GM21529 (cell line): ENCODE measurements around the gene EID1.
A peak's percentile ranks its signal among the peaks of the same experiment; 100 is the strongest.

Experiments used
- ATAC-seq: cut with Tn5 transposase; IDR thresholded peaks from one replicate; pipeline ENCODE4 v1.9.1; 2021; ENCODE audit not compliant: unreplicated experiment

EID1 gene

GRCh38 chr15:48868536-48868935 is 9.4 kb upstream of the EID1 start:
- no peak for ATAC-seq

DNA sequence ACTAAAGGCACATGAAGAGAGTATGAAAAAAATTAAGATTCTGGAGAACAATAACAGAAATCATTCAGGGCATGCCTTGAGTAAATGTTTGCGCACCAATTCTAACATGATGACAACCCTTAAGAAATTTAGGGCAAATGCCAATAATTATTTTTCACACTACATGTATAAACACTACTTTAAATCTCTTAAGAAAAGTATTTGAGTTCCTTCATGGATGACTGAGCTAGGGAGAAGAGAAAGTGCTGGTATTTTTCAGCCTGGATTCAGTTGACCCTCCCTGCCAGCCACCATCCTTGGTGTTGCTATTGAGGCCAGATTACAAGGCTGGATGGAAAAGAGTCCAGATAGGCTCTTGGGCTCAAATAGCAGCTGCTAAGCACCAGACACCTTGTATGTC is 8.0 kb upstream of the EID1 start:
- ATAC-seq = no peak

- no peak for ATAC-seq
These were observed 6.4 kb upstream of the EID1 start for GRCh38 chr15:48871542-48871941.

DNA sequence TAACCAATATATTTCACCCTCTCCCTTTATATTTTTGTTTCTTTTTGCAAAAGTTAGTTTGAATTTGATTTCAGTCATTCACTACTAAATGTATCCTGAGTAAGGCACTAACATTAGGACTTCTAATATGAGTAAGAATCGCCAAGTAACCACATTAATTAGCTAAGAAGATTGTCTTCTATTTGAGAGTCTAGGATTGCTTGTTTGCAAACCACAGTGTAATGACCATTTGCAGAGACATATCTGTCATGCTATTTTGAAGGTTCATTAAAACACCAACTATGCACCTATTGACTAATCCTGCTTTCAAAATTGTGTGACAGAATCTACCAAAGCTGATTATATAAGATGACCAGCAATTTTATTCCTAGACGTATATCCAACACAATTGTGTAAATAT is 5.3 kb upstream of the EID1 start:
- ATAC-seq = no peak

- ATAC-seq = no peak
These were observed 2.5 kb upstream of the EID1 start for GRCh38 chr15:48875241-48875960.

DNA sequence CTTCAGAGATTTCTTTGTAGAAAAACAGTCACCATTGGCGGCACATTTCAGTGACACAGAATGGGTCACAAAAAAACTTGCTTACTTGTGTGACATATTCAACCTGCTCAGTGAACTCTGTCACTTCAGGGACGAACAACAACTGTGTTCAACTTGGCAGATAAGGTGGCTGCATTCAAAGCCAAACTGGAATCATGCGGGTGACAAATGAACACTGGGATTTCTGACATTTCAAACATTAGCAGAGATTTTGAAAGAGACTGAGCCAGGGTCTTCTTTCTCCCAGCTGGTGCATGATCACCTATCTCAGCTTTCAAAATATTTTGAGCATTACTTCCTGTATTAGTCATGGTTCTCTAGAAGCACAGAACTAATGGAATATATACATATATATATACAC is 1.9 kb upstream of the EID1 start:
- ATAC-seq = no peak

DNA sequence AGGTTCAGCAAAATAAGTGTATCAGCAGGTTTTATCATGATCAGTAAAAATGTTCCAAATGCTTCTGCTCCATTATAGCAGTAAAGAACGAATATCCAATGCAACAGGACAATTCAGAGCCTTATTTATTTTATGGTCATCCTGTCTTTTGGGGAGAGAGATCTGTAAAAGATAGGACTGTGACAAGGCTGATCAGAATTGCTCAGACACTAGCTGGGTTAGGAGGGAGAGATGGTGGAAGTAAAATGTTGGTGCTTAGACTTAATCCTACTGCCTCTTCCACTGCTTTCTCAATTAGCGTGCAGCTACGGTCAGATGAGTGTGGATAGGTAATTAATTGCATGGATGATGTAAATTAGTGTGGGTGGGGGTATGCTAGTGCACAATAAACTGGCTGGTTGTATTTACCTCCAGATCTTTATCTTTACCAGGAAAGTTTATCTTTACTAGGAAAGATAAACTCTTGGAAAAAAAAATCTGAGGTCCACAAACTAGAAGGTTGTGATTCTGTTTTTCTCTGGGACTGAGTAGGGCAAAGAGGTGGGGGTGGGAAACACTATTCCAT is 2.2 kb downstream of the EID1 start:
- no peak for ATAC-seq

DNA sequence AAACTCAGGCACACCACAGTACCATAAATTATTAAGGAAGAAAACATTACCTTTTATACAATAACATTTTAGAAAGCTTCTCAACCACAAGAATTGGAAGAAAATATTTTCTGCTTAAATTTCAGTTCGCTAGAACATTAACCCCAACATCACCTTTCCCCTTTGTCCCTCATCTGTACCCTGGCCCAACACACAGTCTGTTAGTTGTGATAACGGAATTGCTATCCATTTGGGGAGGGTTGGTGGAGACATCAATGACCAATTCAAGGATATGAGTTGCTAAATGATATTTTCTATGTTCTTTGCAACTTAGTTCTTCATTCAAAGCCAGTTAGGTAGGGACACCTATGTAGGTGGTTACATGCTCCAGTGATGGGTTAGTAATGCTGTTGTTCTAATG is 5.8 kb downstream of the EID1 start:
- no peak for ATAC-seq

DNA sequence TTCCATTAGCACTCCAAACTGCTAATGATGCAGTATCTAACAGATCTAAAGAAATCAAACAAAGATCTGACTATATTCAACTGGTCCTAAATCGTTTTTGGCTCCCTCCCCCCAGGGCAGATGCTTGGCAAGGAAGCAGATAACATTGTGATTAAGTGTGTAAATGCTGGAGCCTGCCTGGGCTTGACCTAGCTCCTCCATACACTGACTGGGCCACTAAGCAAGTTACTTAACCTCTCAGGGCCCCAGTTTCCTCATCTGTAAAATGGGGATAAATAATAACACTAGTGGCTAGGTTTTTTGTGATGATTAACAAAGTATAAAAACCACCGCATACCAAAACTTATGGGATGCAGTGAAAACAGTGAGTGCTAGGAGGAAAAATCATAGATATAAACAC is 9.2 kb downstream of the EID1 start:
- ATAC-seq = no peak

DNA sequence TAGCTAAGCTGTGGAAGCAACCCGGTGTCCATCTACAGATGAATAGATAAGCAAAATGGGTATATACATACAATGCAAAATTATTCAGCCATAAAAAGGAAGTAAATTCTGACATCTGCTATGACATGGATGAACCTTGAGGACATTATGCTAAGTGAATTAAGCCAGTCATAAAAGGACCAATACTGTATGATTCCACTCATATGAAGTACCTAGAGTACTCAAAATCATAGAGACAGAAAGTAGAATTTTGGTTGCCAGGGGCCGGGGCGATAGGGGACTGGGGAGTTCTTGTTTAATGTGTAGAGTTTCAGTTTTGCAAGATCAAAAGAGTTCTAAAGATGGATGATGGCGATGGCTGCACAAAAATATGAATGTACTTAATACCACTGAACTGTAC is 10.3 kb downstream of the EID1 start:
- ATAC-seq = peak; percentile 48

GRCh38 chr15:48888836-48889235 is 10.9 kb downstream of the EID1 start:
- no peak for ATAC-seq

GRCh38 chr15:48889925-48890324 is 12.0 kb downstream of the EID1 start:
- no peak for ATAC-seq

- no peak for ATAC-seq
These were observed 12.5 kb downstream of the EID1 start for GRCh38 chr15:48890375-48890972.

DNA sequence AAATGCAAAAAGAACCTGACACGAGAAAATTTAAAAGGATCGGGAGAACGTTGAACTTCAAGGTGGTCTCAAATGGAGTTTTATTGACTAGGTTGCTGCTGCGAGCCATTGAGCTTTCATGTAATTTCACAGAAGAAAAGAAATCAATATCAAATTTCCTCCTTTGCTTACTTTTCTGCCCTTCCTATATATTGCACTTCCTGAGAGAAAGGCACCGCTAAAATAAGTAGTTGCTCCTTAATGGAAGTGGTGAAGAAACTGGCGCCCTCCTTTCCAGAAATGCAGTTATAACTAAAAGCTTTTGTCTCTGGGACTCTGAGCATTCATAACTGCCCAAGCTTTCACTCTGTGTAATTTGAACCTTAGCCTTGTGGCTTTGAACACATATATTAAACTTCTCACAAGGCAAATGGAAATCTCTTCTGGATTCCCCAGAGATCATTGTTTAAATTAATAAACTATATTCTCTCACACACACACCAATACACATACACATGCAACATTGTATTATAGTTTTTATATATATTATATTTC is 13.4 kb downstream of the EID1 start:
- no peak for ATAC-seq

DNA sequence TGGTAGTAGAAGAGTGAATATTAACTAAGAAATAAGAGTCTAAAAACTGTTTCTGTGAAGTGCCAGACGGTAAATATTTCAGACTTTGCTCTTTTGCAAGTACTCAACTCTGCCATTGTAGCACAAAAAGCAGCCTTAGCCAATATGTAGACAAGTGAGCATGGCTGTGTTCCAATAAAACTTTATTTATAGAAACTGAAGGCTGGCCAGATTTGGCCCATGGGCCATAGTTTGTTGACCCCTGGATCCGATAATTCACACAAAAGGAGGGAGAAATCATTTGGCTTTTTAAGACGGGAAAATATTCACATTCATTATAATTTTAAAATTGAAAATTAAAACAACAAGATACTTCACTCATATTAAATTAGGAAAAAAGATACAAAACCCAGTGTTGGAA is 15.4 kb downstream of the EID1 start:
- no peak for ATAC-seq

- no peak for ATAC-seq
These were observed 19.2 kb downstream of the EID1 start for GRCh38 chr15:48896869-48897814.

DNA sequence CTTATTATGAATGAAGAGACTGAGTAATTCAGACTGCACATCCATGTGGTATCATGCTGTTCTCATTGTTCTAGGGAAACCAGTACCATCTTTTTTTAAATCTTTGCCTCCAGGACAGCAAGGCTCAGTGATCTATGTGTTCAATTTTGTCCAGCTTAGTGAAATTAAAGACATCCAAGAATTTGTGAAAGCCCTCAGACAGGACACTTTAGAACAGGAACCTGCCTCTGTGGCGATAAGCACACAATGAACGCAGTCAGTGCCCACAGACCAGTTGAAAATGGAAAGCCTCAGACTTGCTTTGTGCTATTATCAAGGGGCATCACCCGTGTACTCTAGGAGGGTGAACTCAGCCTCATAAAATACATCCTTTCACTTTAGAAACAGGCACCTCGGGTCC is 20.1 kb downstream of the EID1 start:
- no peak for ATAC-seq

- no peak for ATAC-seq
These were observed 20.5 kb downstream of the EID1 start for GRCh38 chr15:48898446-48898845.

DNA sequence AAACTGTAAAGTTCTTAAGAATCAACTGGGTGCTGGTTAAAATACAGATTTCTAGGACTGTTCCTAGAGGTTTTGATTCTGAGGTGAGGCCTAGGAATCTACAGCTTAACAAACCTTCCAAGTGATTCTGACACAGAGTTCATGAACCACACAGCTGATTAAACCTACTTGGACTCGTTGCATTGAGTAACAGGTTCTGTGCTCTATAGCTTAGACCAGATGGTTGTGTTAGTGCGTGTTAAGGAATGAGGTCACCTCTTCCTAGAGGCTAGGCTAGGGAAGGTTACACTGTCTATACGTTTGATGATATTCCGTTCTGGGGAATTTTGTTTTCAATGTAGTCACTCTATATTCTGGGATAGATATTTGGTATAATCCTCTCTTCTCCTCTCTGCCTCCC is 21.9 kb downstream of the EID1 start:
- ATAC-seq = no peak

DNA sequence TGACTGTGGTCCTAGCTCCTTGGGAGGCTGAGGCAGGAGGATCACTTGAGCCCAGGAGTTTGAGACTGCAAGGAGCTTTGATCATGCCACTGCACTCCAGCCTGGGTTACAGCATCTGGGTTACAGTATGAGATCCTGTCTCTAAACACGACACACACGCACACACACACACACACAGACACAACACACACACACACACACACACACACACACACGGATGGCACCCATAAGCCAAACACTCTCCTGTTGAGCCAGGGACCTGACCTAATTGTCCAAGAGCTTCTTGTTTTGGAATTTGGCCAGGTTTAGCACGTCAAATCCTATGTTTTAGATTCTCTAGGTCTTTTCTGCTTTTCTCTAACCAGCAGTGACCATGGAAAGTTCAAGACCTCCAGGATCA is 26.8 kb downstream of the EID1 start:
- no peak for ATAC-seq

DNA sequence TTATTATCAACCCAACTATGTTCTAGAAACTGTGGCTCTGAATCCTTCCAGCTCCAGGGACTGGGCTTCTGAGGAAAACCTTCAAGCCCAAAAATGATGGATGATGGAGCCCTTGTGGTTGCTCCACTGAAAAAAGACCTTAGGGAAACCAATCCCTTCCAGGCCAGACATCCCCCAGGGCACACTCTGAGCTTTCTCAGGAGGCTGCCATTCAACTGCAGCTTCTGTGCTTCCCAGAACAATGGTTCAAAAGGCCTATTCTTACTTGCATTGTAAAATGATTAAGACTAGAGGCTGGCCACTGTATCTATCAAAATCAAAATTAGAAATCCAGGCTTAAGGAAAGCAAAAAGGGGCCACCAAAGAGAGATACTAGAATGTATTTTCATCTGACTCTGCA is 27.3 kb downstream of the EID1 start:
- no peak for ATAC-seq
